ENCODE results near the gene CTTNBP2. TPM values are rescaled to one million over a fixed set of nuclear protein-coding genes. Genes with fewer than 3 reads are reported as not detected.

Gene CTTNBP2, protein sequence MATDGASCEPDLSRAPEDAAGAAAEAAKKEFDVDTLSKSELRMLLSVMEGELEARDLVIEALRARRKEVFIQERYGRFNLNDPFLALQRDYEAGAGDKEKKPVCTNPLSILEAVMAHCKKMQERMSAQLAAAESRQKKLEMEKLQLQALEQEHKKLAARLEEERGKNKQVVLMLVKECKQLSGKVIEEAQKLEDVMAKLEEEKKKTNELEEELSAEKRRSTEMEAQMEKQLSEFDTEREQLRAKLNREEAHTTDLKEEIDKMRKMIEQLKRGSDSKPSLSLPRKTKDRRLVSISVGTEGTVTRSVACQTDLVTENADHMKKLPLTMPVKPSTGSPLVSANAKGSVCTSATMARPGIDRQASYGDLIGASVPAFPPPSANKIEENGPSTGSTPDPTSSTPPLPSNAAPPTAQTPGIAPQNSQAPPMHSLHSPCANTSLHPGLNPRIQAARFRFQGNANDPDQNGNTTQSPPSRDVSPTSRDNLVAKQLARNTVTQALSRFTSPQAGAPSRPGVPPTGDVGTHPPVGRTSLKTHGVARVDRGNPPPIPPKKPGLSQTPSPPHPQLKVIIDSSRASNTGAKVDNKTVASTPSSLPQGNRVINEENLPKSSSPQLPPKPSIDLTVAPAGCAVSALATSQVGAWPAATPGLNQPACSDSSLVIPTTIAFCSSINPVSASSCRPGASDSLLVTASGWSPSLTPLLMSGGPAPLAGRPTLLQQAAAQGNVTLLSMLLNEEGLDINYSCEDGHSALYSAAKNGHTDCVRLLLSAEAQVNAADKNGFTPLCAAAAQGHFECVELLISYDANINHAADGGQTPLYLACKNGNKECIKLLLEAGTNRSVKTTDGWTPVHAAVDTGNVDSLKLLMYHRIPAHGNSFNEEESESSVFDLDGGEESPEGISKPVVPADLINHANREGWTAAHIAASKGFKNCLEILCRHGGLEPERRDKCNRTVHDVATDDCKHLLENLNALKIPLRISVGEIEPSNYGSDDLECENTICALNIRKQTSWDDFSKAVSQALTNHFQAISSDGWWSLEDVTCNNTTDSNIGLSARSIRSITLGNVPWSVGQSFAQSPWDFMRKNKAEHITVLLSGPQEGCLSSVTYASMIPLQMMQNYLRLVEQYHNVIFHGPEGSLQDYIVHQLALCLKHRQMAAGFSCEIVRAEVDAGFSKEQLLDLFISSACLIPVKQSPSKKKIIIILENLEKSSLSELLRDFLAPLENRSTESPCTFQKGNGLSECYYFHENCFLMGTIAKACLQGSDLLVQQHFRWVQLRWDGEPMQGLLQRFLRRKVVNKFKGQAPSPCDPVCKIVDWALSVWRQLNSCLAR (N-terminal part only)
- not detected for polyA plus RNA-seq

DNA sequence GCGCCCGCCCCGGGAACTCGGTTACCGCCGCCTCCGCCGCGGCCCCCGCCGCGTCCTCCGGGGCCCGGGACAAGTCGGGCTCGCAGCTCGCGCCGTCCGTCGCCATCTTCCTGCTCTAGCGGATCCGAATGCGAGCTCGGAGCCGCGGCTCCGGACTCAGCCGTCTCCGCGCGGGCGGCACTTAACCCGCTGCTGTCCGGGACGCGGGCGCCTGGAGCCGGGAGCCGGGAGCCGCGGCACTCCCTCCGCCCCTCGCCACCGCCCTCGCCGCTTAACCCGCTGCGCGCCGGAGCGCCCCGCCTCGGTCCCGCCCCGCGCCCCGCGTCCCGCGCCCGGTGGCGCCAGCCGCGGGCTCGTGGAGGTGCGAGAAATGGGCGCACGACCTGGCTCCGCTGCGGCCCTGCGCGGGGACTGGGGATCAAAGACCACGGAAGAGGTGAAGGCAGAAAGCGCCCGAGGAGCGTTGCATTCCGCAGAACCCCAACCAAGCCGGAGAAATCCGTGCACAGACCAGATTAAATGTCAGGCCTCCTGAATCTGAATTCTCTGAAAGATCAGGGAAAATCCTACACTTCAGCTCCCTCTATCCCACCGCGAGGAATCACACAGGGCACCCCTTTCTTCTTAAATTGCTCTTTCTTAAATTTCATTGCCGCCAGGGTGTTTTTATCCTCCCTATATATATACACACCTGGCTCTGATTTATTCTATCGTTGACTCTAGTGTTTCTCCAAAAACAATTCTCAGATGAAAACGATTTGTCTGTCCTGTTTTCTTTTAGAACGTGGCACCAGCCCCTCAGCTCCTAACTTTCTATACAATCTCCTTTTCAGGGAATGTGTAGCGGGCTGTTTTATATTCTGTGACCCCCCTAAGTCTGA is at the start of gene CTTNBP2:
TSS of gene CTTNBP2 (minus strand) at position 132 of the 881 bp plus-strand sequence. CDS start at position 106, 26 bp downstream.
- Mint-ChIP-seq H3K4me1 (peaks cover 4 to 5% of the 10 kb centered on the region in 2 donors), H3K4me3 (peak within 1 kb of the TSS; percentile 38 to 51 (median 44)), H3K36me3 (peaks cover 0 to 12% (median 7%) of the 10 kb centered on the region in 3 donors), H3K27me3 (ENCODE audit: low read depth in 3 of 3) (peaks cover 8 to 29% (median 17%) of the 10 kb centered on the region in 3 donors), H3K9me3 (peaks cover 4 to 25% (median 13%) of the 10 kb centered on the region in 6 donors), H3K27ac (no peak within 1 kb of the TSS)
- DNase-seq, result no peak

DNA sequence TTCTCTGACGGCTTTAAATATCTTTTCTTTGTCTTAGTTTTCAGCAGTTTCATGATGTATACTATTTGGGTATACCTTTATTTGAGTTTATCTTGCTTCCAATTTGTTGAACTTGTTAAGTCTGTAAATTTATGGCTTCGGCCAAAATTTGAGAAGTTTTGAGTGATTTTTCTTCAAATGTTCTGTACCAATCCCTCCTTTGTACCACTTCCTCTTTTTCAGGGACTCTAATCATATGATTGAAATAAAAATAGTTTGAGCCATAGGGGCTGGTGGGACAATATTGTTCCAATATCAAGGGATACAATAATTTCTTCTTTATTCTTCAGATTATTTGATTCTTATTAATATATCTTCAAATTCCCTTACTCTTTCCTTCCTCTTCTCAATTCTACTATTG is 43.1 kb upstream of the CTTNBP2 start:
- H3K4me1 Mint-ChIP-seq, result no peaks in the 10 kb centered on the region
- H3K9me3 Mint-ChIP-seq, result peaks cover 2 to 16% (median 9%) of the 10 kb centered on the region in 6 donors
- no peak for DNase-seq
- H3K27ac Mint-ChIP-seq, result no peak overlapping the region
- peaks cover 0 to 4% (median 0%) of the 10 kb centered on the region in 3 donors for H3K36me3 Mint-ChIP-seq
- no peak overlapping the region for H3K4me3 Mint-ChIP-seq
- peaks cover 0 to 2% (median 0%) of the 10 kb centered on the region in 3 donors for H3K27me3 Mint-ChIP-seq (ENCODE audit: low read depth in 3 of 3)

DNA sequence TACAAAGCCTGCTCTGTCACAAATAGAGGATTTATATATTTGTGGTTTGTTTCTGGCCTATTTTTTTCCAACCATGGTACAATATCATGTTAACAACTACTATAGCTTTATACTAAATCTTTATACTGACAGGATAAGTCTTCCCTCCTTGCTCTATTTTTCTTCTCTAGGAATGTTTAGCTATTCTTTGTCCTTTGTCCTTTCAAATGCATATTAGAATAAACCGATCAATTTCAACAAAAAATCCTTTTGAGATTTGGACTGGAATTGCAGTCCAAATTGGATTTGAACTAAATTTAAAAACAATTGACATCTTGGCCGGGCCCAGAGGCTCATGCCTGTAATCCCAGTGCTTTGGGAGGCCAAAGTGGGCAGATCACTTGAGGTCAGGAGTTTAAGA is 39.2 kb upstream of the CTTNBP2 start:
- H3K4me3 Mint-ChIP-seq, result no peak overlapping the region
- H3K27me3 Mint-ChIP-seq (ENCODE audit: low read depth in 3 of 3), result no peaks in the 10 kb centered on the region
- no peaks in the 10 kb centered on the region for H3K4me1 Mint-ChIP-seq
- H3K9me3 Mint-ChIP-seq, result peaks cover 2 to 9% (median 4%) of the 10 kb centered on the region in 6 donors
- H3K27ac Mint-ChIP-seq, result no peak overlapping the region
- H3K36me3 Mint-ChIP-seq, result peaks cover 0 to 4% (median 0%) of the 10 kb centered on the region in 3 donors
- no peak for DNase-seq

DNA sequence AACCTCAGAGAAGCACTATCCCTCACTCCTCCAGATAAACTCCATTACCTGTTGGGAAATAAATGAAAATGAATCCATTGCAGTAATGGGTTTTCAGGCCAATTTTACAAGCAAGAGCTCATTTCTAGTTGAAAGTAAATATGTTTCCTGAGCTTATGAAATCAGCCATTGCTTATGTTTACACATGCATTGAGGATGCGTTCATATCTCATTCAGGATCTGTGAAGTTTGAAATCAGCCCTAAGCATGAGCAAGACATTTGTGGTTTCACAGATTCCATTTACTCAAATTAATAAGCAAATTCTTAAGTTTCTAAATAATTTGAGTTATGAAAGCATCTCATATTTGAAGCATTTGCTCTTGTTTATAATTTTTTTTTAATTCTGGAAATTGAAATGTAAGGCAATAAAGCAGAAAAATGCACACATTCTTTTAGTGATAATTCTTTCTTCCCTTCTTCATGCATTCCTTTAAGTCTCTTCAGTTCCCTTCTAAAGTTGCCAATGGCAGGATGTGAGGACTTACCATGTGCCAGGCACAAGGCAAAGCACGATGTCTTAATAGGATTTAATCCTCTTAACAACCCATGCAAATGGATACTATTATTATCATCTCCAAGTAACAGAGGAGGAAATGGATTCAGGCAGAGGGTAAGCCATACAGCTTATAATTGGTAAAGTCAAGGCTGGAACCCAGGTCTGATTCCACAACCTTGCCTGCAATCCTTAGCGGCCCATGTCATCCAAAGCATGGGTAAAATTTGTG is 35.0 kb upstream of the CTTNBP2 start:
- Mint-ChIP-seq H3K27me3 (ENCODE audit: low read depth in 3 of 3) (no peaks in the 10 kb centered on the region), H3K4me3 (no peak overlapping the region), H3K9me3 (peaks cover 0 to 6% (median under 1%) of the 10 kb centered on the region in 6 donors), H3K36me3 (no peaks in the 10 kb centered on the region), H3K4me1 (no peaks in the 10 kb centered on the region), H3K27ac (no peak overlapping the region)
- no peak for DNase-seq

DNA sequence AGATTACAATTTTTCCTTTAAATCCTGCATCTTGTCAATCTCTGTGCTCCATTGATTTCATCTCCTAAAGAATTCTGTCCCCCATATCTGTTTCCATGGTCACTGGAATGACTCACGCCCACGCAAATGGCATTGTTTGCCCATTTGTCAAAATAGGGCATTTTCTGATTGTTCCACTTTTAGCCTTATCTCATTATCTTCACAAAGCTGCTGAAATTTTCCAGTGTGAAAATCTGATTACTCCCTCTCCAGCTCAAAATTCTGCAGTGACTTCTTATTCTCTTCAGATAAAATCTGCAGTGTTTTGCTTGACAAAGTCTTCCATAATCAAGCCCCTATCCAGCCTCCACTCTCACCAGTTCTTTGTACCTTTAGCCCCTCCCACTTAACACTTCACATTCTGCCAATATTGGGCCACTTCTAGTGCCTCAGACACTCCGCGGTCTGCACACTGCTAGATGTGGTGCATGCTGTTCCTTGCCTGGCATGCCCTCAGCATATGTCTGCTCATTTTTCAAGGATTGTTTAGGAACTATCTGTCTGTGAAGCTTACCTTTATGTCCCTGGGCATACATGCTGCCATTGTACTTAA is 33.9 kb upstream of the CTTNBP2 start:
- no peaks in the 10 kb centered on the region for H3K27me3 Mint-ChIP-seq (ENCODE audit: low read depth in 3 of 3)
- peaks cover 0 to 6% (median under 1%) of the 10 kb centered on the region in 6 donors for H3K9me3 Mint-ChIP-seq
- no peak for DNase-seq
- no peak overlapping the region for H3K27ac Mint-ChIP-seq
- no peaks in the 10 kb centered on the region for H3K4me1 Mint-ChIP-seq
- no peak overlapping the region for H3K4me3 Mint-ChIP-seq
- H3K36me3 Mint-ChIP-seq, result no peaks in the 10 kb centered on the region

DNA sequence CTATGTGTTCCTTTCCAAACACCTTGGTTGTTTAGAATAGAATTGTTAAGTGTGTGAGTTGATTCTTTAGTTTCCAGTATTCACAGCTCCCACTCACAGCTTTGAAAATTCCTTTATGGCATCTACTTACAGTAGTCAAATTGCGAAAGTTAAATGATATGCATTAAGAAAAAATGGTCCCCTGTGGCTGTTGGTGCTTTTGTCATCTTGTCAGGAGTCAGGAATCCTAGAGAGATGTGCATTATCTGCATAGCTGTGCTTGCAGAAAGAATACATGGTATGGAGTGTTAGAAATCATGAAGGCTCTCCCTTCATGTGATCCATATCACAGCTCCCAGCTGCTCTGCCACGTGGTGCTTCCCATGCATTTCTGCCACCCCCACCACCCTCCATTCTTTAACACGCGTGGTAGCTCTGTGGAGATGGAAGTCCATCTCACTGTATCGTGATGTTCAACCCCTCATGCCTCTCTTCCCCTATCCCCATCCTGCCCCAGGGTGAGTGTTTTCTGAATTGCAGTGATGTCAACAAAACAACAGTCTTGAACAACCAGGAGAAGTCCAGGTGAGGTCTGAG is 29.2 kb upstream of the CTTNBP2 start:
- H3K27ac Mint-ChIP-seq, result no peak overlapping the region
- no peaks in the 10 kb centered on the region for H3K4me1 Mint-ChIP-seq
- DNase-seq, result no peak
- peaks cover 0 to 18% (median 5%) of the 10 kb centered on the region in 6 donors for H3K9me3 Mint-ChIP-seq
- no peaks in the 10 kb centered on the region for H3K27me3 Mint-ChIP-seq (ENCODE audit: low read depth in 3 of 3)
- no peaks in the 10 kb centered on the region for H3K36me3 Mint-ChIP-seq
- no peak overlapping the region for H3K4me3 Mint-ChIP-seq

DNA sequence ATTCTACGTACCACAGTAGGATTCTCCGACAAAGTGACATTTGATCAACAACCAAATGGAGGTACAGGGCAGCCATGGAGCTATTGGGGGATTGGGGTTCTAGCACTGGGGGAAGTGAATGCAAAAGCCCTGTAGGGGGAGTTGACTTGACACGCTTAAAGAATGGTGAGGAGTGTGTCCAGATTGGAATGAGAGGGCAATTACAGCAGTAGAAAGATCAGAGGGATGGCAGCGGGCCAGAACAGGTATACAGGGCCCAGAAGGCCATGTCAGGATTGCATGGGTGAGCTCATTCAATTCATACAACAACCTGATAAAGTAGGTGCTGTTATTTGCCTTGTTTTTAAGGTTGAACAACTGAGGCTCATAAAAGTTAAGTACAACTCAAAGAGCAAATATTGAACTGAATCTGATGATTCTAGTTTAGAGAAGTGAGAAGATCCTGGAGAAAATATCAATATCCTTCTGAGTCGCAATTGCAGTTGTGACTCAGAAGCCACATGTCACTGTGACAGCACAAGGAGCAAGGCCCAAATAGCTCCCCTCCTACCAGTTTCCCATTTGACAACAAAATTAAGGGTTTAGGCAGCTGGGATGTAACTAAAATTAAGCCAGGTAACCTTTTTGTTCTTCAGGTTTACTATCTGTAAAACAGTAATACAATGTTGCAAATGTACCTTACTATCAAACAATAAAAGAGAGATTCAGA is 28.0 kb upstream of the CTTNBP2 start:
- Mint-ChIP-seq H3K36me3 (no peaks in the 10 kb centered on the region), H3K4me3 (no peak overlapping the region), H3K4me1 (no peaks in the 10 kb centered on the region), H3K27me3 (ENCODE audit: low read depth in 3 of 3) (no peaks in the 10 kb centered on the region), H3K27ac (no peak overlapping the region), H3K9me3 (peaks cover 0 to 18% (median 5%) of the 10 kb centered on the region in 6 donors)
- DNase-seq, result no peak

DNA sequence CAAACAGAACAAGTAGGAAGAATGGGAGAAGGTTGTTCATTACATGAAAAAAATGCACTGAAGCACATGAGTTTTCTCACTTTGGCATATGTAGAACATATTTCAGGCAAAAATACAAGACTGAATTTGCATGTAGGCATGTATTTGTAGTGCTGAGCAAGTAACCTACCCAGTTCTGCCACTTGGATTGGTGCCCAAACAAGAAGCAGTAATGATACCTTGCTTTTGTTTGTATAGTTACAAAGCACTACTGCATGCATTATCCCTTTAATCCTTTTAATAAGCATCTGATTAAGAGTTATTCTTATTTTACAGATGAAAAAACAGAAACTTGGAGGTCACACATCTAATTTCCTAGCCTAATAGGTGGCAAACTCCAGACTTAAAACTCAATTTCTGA is 23.1 kb upstream of the CTTNBP2 start:
- H3K27ac Mint-ChIP-seq, result no peak overlapping the region
- no peaks in the 10 kb centered on the region for H3K4me1 Mint-ChIP-seq
- H3K36me3 Mint-ChIP-seq, result no peaks in the 10 kb centered on the region
- peaks cover 3 to 18% (median 8%) of the 10 kb centered on the region in 6 donors for H3K9me3 Mint-ChIP-seq
- no peak for DNase-seq
- no peak overlapping the region for H3K4me3 Mint-ChIP-seq
- no peaks in the 10 kb centered on the region for H3K27me3 Mint-ChIP-seq (ENCODE audit: low read depth in 3 of 3)

DNA sequence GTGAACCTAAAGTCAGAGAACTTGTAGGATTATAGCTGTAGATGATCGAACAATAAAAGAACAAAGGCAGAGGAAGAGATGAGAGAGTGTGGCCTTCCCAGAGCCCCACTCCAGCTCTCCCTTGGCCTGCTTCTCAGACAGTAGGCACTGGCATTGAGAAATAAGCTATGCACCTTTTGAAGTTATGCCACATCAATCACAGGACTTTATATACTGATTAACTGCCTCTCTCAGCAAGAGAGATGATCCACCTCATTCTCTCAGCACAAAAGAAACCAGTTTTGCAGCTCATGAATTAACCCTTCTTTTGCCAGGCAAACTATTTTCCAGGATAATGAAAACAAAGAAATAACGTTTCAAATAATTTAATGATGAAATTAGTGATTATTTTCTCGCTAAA is 22.0 kb upstream of the CTTNBP2 start:
- Mint-ChIP-seq H3K36me3 (no peaks in the 10 kb centered on the region), H3K9me3 (peaks cover 3 to 18% (median 8%) of the 10 kb centered on the region in 6 donors)

DNA sequence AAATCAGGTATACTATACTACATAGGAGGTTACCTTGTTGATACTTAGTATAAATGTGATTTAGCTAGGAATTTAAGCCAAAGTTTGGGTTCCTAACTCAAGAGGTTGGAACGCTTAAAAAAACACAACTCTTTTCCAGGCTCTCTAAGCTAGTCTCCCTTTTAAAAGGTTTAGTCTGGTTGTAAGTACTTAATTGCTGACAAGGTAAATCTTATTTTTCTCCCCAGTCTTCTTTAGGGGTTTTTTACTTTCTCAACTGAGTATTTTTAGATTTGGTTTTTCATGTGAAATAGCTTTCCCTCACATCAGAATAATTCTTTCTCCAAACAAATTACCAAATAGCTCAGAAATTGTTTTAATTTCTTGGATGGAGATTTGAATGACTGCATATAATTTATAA is 20.8 kb upstream of the CTTNBP2 start:
- peaks cover 3 to 11% (median 6%) of the 10 kb centered on the region in 6 donors for H3K9me3 Mint-ChIP-seq

More for the DNA sequence above, 22.0 kb upstream of the CTTNBP2 start:
- DNase-seq, result no peak
- H3K27me3 Mint-ChIP-seq (ENCODE audit: low read depth in 3 of 3), result no peaks in the 10 kb centered on the region
- no peak overlapping the region for H3K4me3 Mint-ChIP-seq
- no peak overlapping the region for H3K27ac Mint-ChIP-seq
- no peaks in the 10 kb centered on the region for H3K4me1 Mint-ChIP-seq

DNA sequence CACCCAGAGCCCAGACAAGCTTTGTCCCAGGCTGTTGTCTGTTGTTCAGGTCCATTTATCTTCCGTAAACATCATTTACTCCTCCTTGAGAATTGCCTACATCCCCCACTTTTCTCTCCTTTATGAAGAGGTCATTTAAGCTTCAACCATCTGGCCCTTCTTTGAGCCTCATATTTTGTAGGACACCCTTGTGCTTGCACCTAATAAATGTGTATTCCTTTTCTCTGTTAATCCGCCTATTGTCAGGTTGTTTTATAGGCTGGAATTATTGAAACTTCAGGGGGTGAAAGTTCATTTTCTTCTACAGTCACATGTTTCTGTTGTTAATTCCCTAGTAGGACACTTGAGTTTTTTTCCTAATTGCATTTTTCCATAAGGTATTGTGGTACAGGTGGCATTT is 19.6 kb upstream of the CTTNBP2 start:
- no peak overlapping the region for H3K4me3 Mint-ChIP-seq
- no peak overlapping the region for H3K27ac Mint-ChIP-seq
- peaks cover 0 to 4% (median 0%) of the 10 kb centered on the region in 3 donors for H3K27me3 Mint-ChIP-seq (ENCODE audit: low read depth in 3 of 3)
- no peaks in the 10 kb centered on the region for H3K4me1 Mint-ChIP-seq
- no peak for DNase-seq
- no peaks in the 10 kb centered on the region for H3K36me3 Mint-ChIP-seq
- peaks cover 0 to 5% (median 5%) of the 10 kb centered on the region in 6 donors for H3K9me3 Mint-ChIP-seq

More for the DNA sequence above, 20.8 kb upstream of the CTTNBP2 start:
- no peak overlapping the region for H3K27ac Mint-ChIP-seq
- H3K4me1 Mint-ChIP-seq, result no peaks in the 10 kb centered on the region
- H3K27me3 Mint-ChIP-seq (ENCODE audit: low read depth in 3 of 3), result no peaks in the 10 kb centered on the region
- no peaks in the 10 kb centered on the region for H3K36me3 Mint-ChIP-seq
- DNase-seq, result no peak
- H3K4me3 Mint-ChIP-seq, result no peak overlapping the region
